H1 (cell line): Measurements from ENCODE around the gene MRPL36. TPM values are rescaled to one million over a fixed set of nuclear protein-coding genes. Genes with fewer than 3 reads are reported as not detected.

Experiments
- CTCF ChIA-PET: fragments of 300-600 bp; sonication (Branson Sonifier 250); formaldehyde crosslinking; loops from one replicate; lab custom pipeline; 2021; ENCODE audit not compliant: partially characterized antibody; lab: Charles Lee
- POLR2A ChIA-PET: fragments of 300-600 bp; sonication (Branson Sonifier 250); formaldehyde crosslinking; loops from one replicate; lab custom pipeline; 2021; ENCODE audit warnings: inconsistent platforms; ENCODE audit not compliant: partially characterized antibody; lab: Charles Lee
- DNase-seq, 2 experiments: peaks; one replicate each; pipeline versions ENCODE4 v3.0.0 to v3.0.0-alpha.2; 2010 to 2022; ENCODE audit warnings: low spot score in 2 of 2, low read depth in 1 of 2, mixed read lengths in 1 of 2
- FAIRE-seq: peaks from 2 replicates; lab custom pipeline; 2011; peaks lifted over from hg19 to GRCh38; lab: Jason Lieb, UNC
- H2AFZ ChIP-seq: 2 replicates; pipeline ENCODE4 v1.8.1; 2012; ENCODE audit warnings: low read length, inconsistent platforms
- H2AK5ac ChIP-seq: 2 replicates; pipeline ENCODE4 v1.6.1; 2013; ENCODE audit warnings: low read depth, low read length
- H2BK120ac ChIP-seq: replicated peaks from 2 replicates; pipeline ENCODE3; 2013; ENCODE audit warnings: low read depth, low read length, inconsistent platforms
- H2BK12ac ChIP-seq: 2 replicates; pipeline ENCODE4 v1.6.1; 2013; ENCODE audit warnings: low read depth, low read length
- H2BK15ac ChIP-seq: 2 replicates; pipeline ENCODE4 v1.6.1; 2013; ENCODE audit warnings: low read length
- H2BK20ac ChIP-seq: 2 replicates; pipeline ENCODE4 v1.6.1; 2013; ENCODE audit warnings: low read length
- H2BK5ac ChIP-seq: 2 replicates; pipeline ENCODE4 v1.6.1; 2013; ENCODE audit warnings: low read depth, low read length
- H3K14ac ChIP-seq: 2 replicates; pipeline ENCODE4 v1.6.1; 2013; ENCODE audit warnings: inconsistent platforms; ENCODE audit not compliant: insufficient read length
- H3K18ac ChIP-seq: 2 replicates; pipeline ENCODE4 v1.6.1; 2013; ENCODE audit warnings: low read length; ENCODE audit errors: extremely low read depth
- H3K23ac ChIP-seq: 2 replicates; pipeline ENCODE4 v1.6.1; 2013; ENCODE audit warnings: inconsistent platforms; ENCODE audit not compliant: insufficient read length
- H3K23me2 ChIP-seq: 2 replicates; pipeline ENCODE4 v1.6.1; 2013; ENCODE audit warnings: low read depth, low read length
- H3K27ac ChIP-seq: 2 replicates; pipeline ENCODE4 v1.6.1; 2011; ENCODE audit warnings: low read depth, low read length, inconsistent platforms
- H3K27me3 ChIP-seq, 4 experiments: replicated peaks in 1 of 4; 1 replicate in 1 of 4; 2 replicates in 3 of 4; pipeline versions ENCODE4 v1.6.1 to v1.8.1; 2011 to 2013; ENCODE audit warnings: low read length in 3 of 4, mild to moderate bottlenecking in 3 of 4, inconsistent platforms in 2 of 4, mixed read lengths in 2 of 4, moderate library complexity in 1 of 4; ENCODE audit not compliant: control insufficient read depth in 3 of 4, insufficient read depth in 3 of 4; ENCODE audit errors: extremely low read depth in 1 of 4
- H3K36me3 ChIP-seq, 4 experiments: 2 replicates each; pipeline versions ENCODE4 v1.6.1 to v1.8.1; 2011 to 2013; ENCODE audit warnings: mild to moderate bottlenecking in 4 of 4, low read length in 3 of 4, moderate library complexity in 2 of 4, control low read depth in 1 of 4, inconsistent platforms in 1 of 4; ENCODE audit not compliant: insufficient read depth in 4 of 4, control insufficient read depth in 2 of 4
- H3K4ac ChIP-seq: replicated peaks from 2 replicates; pipeline ENCODE3; 2013; ENCODE audit warnings: low read length, low read depth, mixed read lengths, inconsistent platforms; ENCODE audit not compliant: insufficient read length
- H3K4me1 ChIP-seq, 4 experiments: replicated peaks in 1 of 4; 1 replicate in 1 of 4; 2 replicates in 3 of 4; pipeline versions ENCODE4 v1.6.1 to v1.8.1; 2011 to 2013; ENCODE audit warnings: low read length in 3 of 4, inconsistent platforms in 2 of 4, mixed read lengths in 1 of 4; ENCODE audit not compliant: insufficient read depth in 4 of 4, control insufficient read depth in 3 of 4
- H3K4me2 ChIP-seq, 2 experiments: 2 replicates each; pipeline versions ENCODE4 v1.6.1 to v1.8.1; 2011 to 2013; ENCODE audit warnings: low read depth in 2 of 2, low read length in 2 of 2, control low read depth in 1 of 2, inconsistent platforms in 1 of 2, mild to moderate bottlenecking in 1 of 2; ENCODE audit not compliant: insufficient read depth in 1 of 2
- H3K4me3 ChIP-seq, 4 experiments: fragments of 200-600, 300-600 bp in 1 of 4; sonication (generic), shearing (Covaris generic), sonication (Bioruptor Twin) in 1 of 4; 2 replicates each; pipeline versions ENCODE4 v1.5.1 to v1.8.1; 2011 to 2016; ENCODE audit warnings: low read length in 4 of 4, low read depth in 3 of 4, control low read depth in 2 of 4, inconsistent platforms in 2 of 4, mild to moderate bottlenecking in 2 of 4, mixed read lengths in 1 of 4, moderate library complexity in 1 of 4; ENCODE audit not compliant: insufficient read depth in 2 of 4; ENCODE audit errors: extremely low read depth in 1 of 4
- H3K56ac ChIP-seq: replicated peaks from 2 replicates; pipeline ENCODE3; 2013; ENCODE audit warnings: low read depth, mild to moderate bottlenecking, mixed read lengths, low read length, inconsistent platforms; ENCODE audit not compliant: insufficient read length
- H3K79me1 ChIP-seq: 2 replicates; pipeline ENCODE4 v1.6.1; 2013; ENCODE audit warnings: low read depth, low read length, control low read depth
- H3K79me2 ChIP-seq, 2 experiments: 2 replicates each; pipeline versions ENCODE4 v1.6.1 to v1.8.1; 2012 to 2013; ENCODE audit warnings: low read length in 2 of 2, mild to moderate bottlenecking in 2 of 2, inconsistent platforms in 1 of 2; ENCODE audit not compliant: insufficient read depth in 2 of 2, control insufficient read depth in 1 of 2
- H3K9ac ChIP-seq, 4 experiments: replicated peaks in 1 of 4; 1 replicate in 1 of 4; 2 replicates in 3 of 4; pipeline versions ENCODE4 v1.6.1 to v1.8.1; 2011 to 2013; ENCODE audit warnings: low read depth in 3 of 4, low read length in 3 of 4, control low read depth in 2 of 4, mild to moderate bottlenecking in 2 of 4, moderate library complexity in 2 of 4, inconsistent platforms in 1 of 4; ENCODE audit errors: extremely low read depth in 1 of 4
- H3K9me3 ChIP-seq, 2 experiments: 2 replicates each; pipeline versions ENCODE4 v1.6.1 to v1.8.1; 2012 to 2013; ENCODE audit warnings: mild to moderate bottlenecking in 2 of 2, moderate library complexity in 2 of 2, control low read depth in 1 of 2, inconsistent platforms in 1 of 2, low read depth in 1 of 2, low read length in 1 of 2, mixed read lengths in 1 of 2; ENCODE audit not compliant: insufficient read depth in 2 of 2
- H4K20me1 ChIP-seq, 2 experiments: replicated peaks in 1 of 2; 2 replicates each; pipeline versions ENCODE3 to v1.8.1; 2011 to 2013; ENCODE audit warnings: inconsistent platforms in 2 of 2, low read length in 2 of 2, mild to moderate bottlenecking in 1 of 2; ENCODE audit not compliant: insufficient read depth in 2 of 2, control insufficient read depth in 1 of 2
- H4K5ac ChIP-seq: 2 replicates; pipeline ENCODE4 v1.6.1; 2013; ENCODE audit warnings: low read length, low read depth, mixed read lengths, inconsistent platforms; ENCODE audit not compliant: insufficient read length
- H4K8ac ChIP-seq: 2 replicates; pipeline ENCODE4 v1.8.0; 2013; ENCODE audit warnings: mild to moderate bottlenecking, moderate library complexity, low read length, inconsistent platforms; ENCODE audit not compliant: insufficient read depth; ENCODE audit errors: extremely low read depth
- H4K91ac ChIP-seq: replicated peaks from 2 replicates; pipeline ENCODE3; 2013; ENCODE audit warnings: low read length, mixed read lengths, inconsistent platforms; ENCODE audit not compliant: insufficient read length
- ATF2 ChIP-seq: IDR thresholded peaks from 2 replicates; pipeline ENCODE4 v1.6.1; 2012; ENCODE audit warnings: low read length, inconsistent platforms
- CHD1 ChIP-seq: IDR thresholded peaks from 2 replicates; pipeline ENCODE4 v1.6.1; 2012; ENCODE audit warnings: low read depth, low read length, improper control_type of control experiment
- CHD2 ChIP-seq: IDR thresholded peaks from 2 replicates; pipeline ENCODE4 v1.6.1; 2012; ENCODE audit warnings: low read length, improper control_type of control experiment
- EP300 ChIP-seq, 2 experiments: IDR thresholded peaks; 1 replicate in 1 of 2; 2 replicates in 1 of 2; pipeline ENCODE4 v1.6.1; 2011 to 2012; ENCODE audit warnings: low read depth in 2 of 2, low read length in 2 of 2, mild to moderate bottlenecking in 2 of 2, borderline replicate concordance in 1 of 2, inconsistent platforms in 1 of 2, moderate library complexity in 1 of 2
- EZH2 ChIP-seq: fragments of 200-600 bp; sonication (generic); IDR thresholded peaks from 2 replicates; pipeline ENCODE4 v1.7.1; 2012; ENCODE audit warnings: low read depth, mild to moderate bottlenecking, moderate library complexity, low read length, inconsistent platforms; ENCODE audit not compliant: severe bottlenecking
- JUND ChIP-seq: IDR thresholded peaks from 2 replicates; pipeline ENCODE4 v1.6.1; 2011; ENCODE audit warnings: mild to moderate bottlenecking, improper control_type of control experiment, low read length
- RFX5 ChIP-seq: IDR thresholded peaks from 2 replicates; pipeline ENCODE4 v1.6.1; 2011; ENCODE audit warnings: low read depth, low read length, improper control_type of control experiment, borderline replicate concordance
- USF2 ChIP-seq: IDR thresholded peaks from 2 replicates; pipeline ENCODE4 v1.6.1; 2011; ENCODE audit warnings: low read length, improper control_type of control experiment
- WGBS, 2 experiments: shearing (Covaris generic) in 1 of 2; methylation state at CpG; one replicate each; pipeline versions ENCODE4 v1.1.6 to v1.1.7; 2013 to 2015; ENCODE audit warnings: low lambda C conversion rate in 2 of 2, mixed read lengths in 2 of 2, inconsistent platforms in 1 of 2, low coverage in 1 of 2, missing lambda C conversion rate in 1 of 2; ENCODE audit not compliant: insufficient replicate concordance in 2 of 2, insufficient coverage in 1 of 2, insufficient read length in 1 of 2; ENCODE audit errors: extremely low coverage in 1 of 2, missing lambda C conversion rate in 1 of 2; 5-methylcytosine and 5-hydroxymethylcytosine counted together
- polyA plus RNA-seq, 7 experiments: library from polyadenylated mRNA; depleted of rRNA in 3 of 7; stranded (reverse) in 5 of 7; unstranded in 2 of 7; fragments of >200 nt in 5 of 7; fragments of 200-250 nt in 2 of 7; gene quantifications; 1 replicate in 5 of 7; 2 replicates in 1 of 7; 4 replicates in 1 of 7; pipeline versions ENCODE4 v1.2.1 to v1.2.3, GENCODE V29; 2011 to 2013; ENCODE audit warnings: missing spikeins in 2 of 7, mixed read lengths in 2 of 7
- total RNA-seq: library from RNA; stranded (reverse); fragmentation: NEBNext Ultra II Directional; extraction: Animal tissue kit (Norgen Biotek cat#: 25700); gene quantifications from 2 replicates; pipeline ENCODE4 v1.2.1, GENCODE V29; 2021

Gene MRPL36
- total and polyA plus RNA-seq, 2 of the 8 experiments (the other 6 are each of a cell fraction or from before 2014, with no cell fraction given): 56.3 to 81.5 TPM

GRCh38 chr5:1748845-1749244 is 50.8 kb downstream of the MRPL36 start:
- H2BK15ac ChIP-seq: no peak overlapping the region
- H3K36me3 ChIP-seq: no peaks in the 10 kb centered on the region
- no peak overlapping the region for H3K27ac ChIP-seq
- H3K56ac ChIP-seq: no peak overlapping the region
- FAIRE-seq (no peak), DNase-seq (no peak)
- no peak overlapping the region for H3K14ac ChIP-seq
- H4K5ac ChIP-seq: no peak overlapping the region
- no peaks in the 10 kb centered on the region for H3K79me2 ChIP-seq
- H2BK5ac ChIP-seq: no peak overlapping the region
- no peak for TF ChIP-seq USF2
- TF ChIP-seq EZH2: no peak
- no peak for TF ChIP-seq ATF2
- no peak for TF ChIP-seq EP300 (IDR thresholded peaks at IDR 0.05; ENCODE audit: borderline replicate concordance in 1 of 2, low read depth in 2 of 2, low read length in 2 of 2)
- TF ChIP-seq CHD1: no peak
- TF ChIP-seq RFX5: no peak
- no peak for TF ChIP-seq JUND
- TF ChIP-seq CHD2: no peak
- ChIA-PET CTCF (interaction anchor here (1.2 to 10.6 kb wide), 2 partner anchors 11 to 50 kb away, joined by 4 to 74 read pairs; no protein-coding TSS in a partner anchor), POLR2A (no interaction called here)
- no peak overlapping the region for H3K23ac ChIP-seq
- no peak overlapping the region for H2BK20ac ChIP-seq
- no peak overlapping the region for H2AFZ ChIP-seq
- H3K18ac ChIP-seq: no peak overlapping the region
- H3K79me1 ChIP-seq: no peaks in the 10 kb centered on the region
- no peaks in the 10 kb centered on the region for H3K9me3 ChIP-seq
- WGBS, 2 experiments: 88% methylated on average over 19 of the region's 19 CpGs; no CpG with 5 or more reads in 1 of the 2 experiments
- H4K91ac ChIP-seq: no peak overlapping the region
- no peak overlapping the region for H3K4me3 ChIP-seq
- H4K20me1 ChIP-seq: no peaks in the 10 kb centered on the region
- H2BK120ac ChIP-seq: no peak overlapping the region
- no peaks in the 10 kb centered on the region for H3K27me3 ChIP-seq
- no peak overlapping the region for H2BK12ac ChIP-seq
- no peak overlapping the region for H4K8ac ChIP-seq
- H2AK5ac ChIP-seq: no peak overlapping the region
- no peaks in the 10 kb centered on the region for H3K23me2 ChIP-seq
- no peak overlapping the region for H3K4me2 ChIP-seq
- no peak overlapping the region for H3K9ac ChIP-seq
- H3K4me1 ChIP-seq: peaks cover 0 to 6% (median 0%) of the 10 kb centered on the region in 4 experiments; a peak in 2 of 7 replicates
- H3K4ac ChIP-seq: no peak overlapping the region
